ENCODE data around the gene GRIP2.
A peak's percentile ranks its signal among the peaks of the same experiment; 100 is the strongest.

GRIP2 gene

GRCh38 chr3:14481646-14482036 is 58.5 kb downstream of the GRIP2 start:
- no peak for DNase-seq

- no peak for DNase-seq
These were observed 59.0 kb downstream of the GRIP2 start for GRCh38 chr3:14481018-14481645.

- no peak for DNase-seq
These were observed 59.7 kb downstream of the GRIP2 start for GRCh38 chr3:14480207-14481017.

- no peak for DNase-seq
These were observed 60.6 kb downstream of the GRIP2 start for GRCh38 chr3:14479591-14479990.

GRCh38 chr3:14478956-14479550 is 61.1 kb downstream of the GRIP2 start:
- no peak for DNase-seq

GRCh38 chr3:14477311-14477935 is 62.7 kb downstream of the GRIP2 start:
- no peak for DNase-seq

GRCh38 chr3:14476583-14477265 is 63.4 kb downstream of the GRIP2 start:
- no peak for DNase-seq

- no peak for DNase-seq
These were observed 64.5 kb downstream of the GRIP2 start for GRCh38 chr3:14475621-14476020.

GRCh38 chr3:14474363-14475081 is 65.6 kb downstream of the GRIP2 start:
- no peak for DNase-seq

GRCh38 chr3:14473411-14473891 is 66.7 kb downstream of the GRIP2 start:
- no peak for DNase-seq

GRCh38 chr3:14472471-14473351 is 67.4 kb downstream of the GRIP2 start:
- DNase-seq = no peak

GRCh38 chr3:14471690-14472089 is 68.5 kb downstream of the GRIP2 start:
- DNase-seq = no peak

GRCh38 chr3:14471016-14471415 is 69.1 kb downstream of the GRIP2 start:
- DNase-seq = no peak

GRCh38 chr3:14470461-14470860 is 69.7 kb downstream of the GRIP2 start:
- DNase-seq = no peak

- no peak for DNase-seq
These were observed 71.5 kb downstream of the GRIP2 start for GRCh38 chr3:14468621-14468981.

GRCh38 chr3:14467814-14468620 is 72.1 kb downstream of the GRIP2 start:
- peak; percentile 3 to 59 (median 35) for DNase-seq

GRCh38 chr3:14466179-14466903 is 73.8 kb downstream of the GRIP2 start:
- DNase-seq = no peak

GRCh38 chr3:14465425-14465824 is 74.7 kb downstream of the GRIP2 start:
- DNase-seq = no peak

GRCh38 chr3:14464521-14464920 is 75.6 kb downstream of the GRIP2 start:
- DNase-seq = no peak

GRCh38 chr3:14464141-14464465 is 76.0 kb downstream of the GRIP2 start:
- DNase-seq = no peak

Measured in NCI-H1417 (cell line).